OCI-LY3 (cell line): Measurements from ENCODE around the gene B4GALNT3.

ENCODE experiments used
- H2AFZ ChIP-seq: fragments of 200-600, 300-600 bp; shearing (Covaris generic); 2 replicates; pipeline ENCODE4 v1.6.0; 2014; ENCODE audit warnings: antibody characterized with exemption, low read depth, low read length
- H3K27ac ChIP-seq: fragments of 200-600, 300-600 bp; sonication (generic); 2 replicates; pipeline ENCODE4 v1.5.1; 2014; ENCODE audit warnings: mild to moderate bottlenecking, low read length, moderate library complexity, mixed read lengths
- H3K27me3 ChIP-seq: fragments of 200-600, 300-600 bp; sonication (generic); 2 replicates; pipeline ENCODE4 v1.6.1; 2014; ENCODE audit warnings: low read depth, low read length, mixed read lengths
- H3K36me3 ChIP-seq: fragments of 200-600, 300-600 bp; sonication (generic); replicated peaks from 2 replicates; pipeline ENCODE3; 2014; ENCODE audit warnings: low read depth, low read length, mixed read lengths
- H3K4me1 ChIP-seq: fragments of 300-600, 200-600 bp; sonication (generic); 2 replicates; pipeline ENCODE4 v1.6.1; 2014; ENCODE audit warnings: low read length, mixed read lengths
- H3K4me2 ChIP-seq: fragments of 200-600, 300-600 bp; sonication (generic); 2 replicates; pipeline ENCODE4 v1.6.1; 2014; ENCODE audit warnings: low read length, mixed read lengths
- H3K4me3 ChIP-seq: fragments of 300-600, 200-600 bp; sonication (generic); 2 replicates; pipeline ENCODE4 v1.5.1; 2014; ENCODE audit warnings: antibody characterized with exemption, mild to moderate bottlenecking, low read length, moderate library complexity
- H3K79me2 ChIP-seq: fragments of 300-600, 200-600 bp; shearing (Covaris generic); 2 replicates; pipeline ENCODE4 v1.6.1; 2014; ENCODE audit warnings: mild to moderate bottlenecking, low read length, mixed read lengths
- H3K9ac ChIP-seq: fragments of 300-600, 200-600 bp; shearing (Covaris generic); 2 replicates; pipeline ENCODE4 v1.6.0; 2014; ENCODE audit warnings: mild to moderate bottlenecking, low read length, moderate library complexity
- H3K9me3 ChIP-seq: fragments of 200-600, 300-600 bp; shearing (Covaris generic); 2 replicates; pipeline ENCODE4 v1.6.1; 2014; ENCODE audit warnings: low read length, mixed read lengths; ENCODE audit not compliant: insufficient read depth
- H4K20me1 ChIP-seq: fragments of 200-600, 300-600 bp; sonication (generic); 2 replicates; pipeline ENCODE4 v1.6.1; 2016; ENCODE audit warnings: low read length, mixed read lengths; ENCODE audit not compliant: insufficient read depth
- EZH2phosphoT487 ChIP-seq: fragments of 200-600 bp; shearing (Covaris generic); IDR thresholded peaks from 2 replicates; pipeline ENCODE4 v1.6.1; 2018; ENCODE audit warnings: antibody characterized with exemption, mixed run types, low read depth
- TF ChIP-seq, protein P1 (sequence below): fragments of 200-600, 300-600 bp; sonication (generic); IDR thresholded peaks from 2 replicates; pipeline ENCODE4 v1.5.1; 2014; ENCODE audit warnings: antibody characterized with exemption, low read length, low read depth

The B4GALNT3 gene

DNA sequence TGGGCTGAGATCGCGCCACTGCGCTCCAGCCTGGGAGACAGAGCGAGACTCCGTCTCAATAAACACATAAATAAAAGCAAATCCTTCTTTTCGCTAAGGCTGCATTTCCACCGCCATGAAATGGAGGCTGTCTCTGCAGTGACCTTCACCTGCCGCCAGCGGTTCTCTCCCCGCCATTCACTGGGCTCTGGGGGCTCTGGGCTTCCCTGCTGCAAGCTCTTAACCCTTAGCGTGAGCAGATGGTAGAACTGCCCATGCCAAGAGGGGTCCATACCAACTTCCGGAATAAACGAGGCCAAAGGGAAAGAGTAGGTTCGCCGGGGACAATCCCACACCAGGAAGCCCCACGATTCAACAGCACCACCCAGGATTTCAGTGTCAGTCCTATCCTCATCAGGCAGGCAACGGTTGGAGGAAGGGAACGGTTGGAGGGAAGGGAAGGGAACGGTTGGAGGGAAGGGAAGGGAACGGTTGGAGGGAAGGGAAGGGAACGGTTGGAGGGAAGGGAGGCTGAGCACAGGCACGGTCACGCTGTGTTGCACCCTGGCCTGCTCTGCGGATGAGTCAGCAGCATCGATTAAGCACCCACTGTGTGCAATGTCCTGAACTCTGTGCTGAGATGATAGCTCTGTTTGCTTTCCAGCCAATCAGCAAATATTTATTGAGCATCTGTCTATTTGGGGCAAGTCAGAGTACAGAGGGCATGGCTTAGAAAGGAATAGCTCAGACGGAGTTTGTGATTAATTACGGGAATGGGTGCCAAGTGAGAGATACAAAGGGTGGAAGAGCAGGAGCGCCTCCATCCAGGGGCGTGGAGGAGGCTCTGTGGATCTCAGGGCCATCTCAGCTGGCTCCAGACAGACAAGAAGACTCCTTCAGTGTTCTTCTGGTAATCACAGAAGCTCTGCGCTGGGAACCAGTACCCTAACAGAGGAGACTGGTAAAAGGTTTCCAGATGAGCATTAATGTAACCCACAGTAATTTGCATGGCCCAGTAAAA is 125.6 kb downstream of the B4GALNT3 start:
- H2AFZ ChIP-seq, result no peak overlapping the region
- H3K27me3 ChIP-seq, result no peaks in the 10 kb centered on the region
- H3K4me2 ChIP-seq, result no peak overlapping the region
- H3K27ac ChIP-seq, result no peak overlapping the region
- no peaks in the 10 kb centered on the region for H3K9me3 ChIP-seq
- no peaks in the 10 kb centered on the region for H3K36me3 ChIP-seq
- no peaks in the 10 kb centered on the region for H3K79me2 ChIP-seq
- TF ChIP-seq, protein P1, sequence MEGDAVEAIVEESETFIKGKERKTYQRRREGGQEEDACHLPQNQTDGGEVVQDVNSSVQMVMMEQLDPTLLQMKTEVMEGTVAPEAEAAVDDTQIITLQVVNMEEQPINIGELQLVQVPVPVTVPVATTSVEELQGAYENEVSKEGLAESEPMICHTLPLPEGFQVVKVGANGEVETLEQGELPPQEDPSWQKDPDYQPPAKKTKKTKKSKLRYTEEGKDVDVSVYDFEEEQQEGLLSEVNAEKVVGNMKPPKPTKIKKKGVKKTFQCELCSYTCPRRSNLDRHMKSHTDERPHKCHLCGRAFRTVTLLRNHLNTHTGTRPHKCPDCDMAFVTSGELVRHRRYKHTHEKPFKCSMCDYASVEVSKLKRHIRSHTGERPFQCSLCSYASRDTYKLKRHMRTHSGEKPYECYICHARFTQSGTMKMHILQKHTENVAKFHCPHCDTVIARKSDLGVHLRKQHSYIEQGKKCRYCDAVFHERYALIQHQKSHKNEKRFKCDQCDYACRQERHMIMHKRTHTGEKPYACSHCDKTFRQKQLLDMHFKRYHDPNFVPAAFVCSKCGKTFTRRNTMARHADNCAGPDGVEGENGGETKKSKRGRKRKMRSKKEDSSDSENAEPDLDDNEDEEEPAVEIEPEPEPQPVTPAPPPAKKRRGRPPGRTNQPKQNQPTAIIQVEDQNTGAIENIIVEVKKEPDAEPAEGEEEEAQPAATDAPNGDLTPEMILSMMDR, result no peak
- no peak for TF ChIP-seq EZH2phosphoT487
- no peak overlapping the region for H3K4me3 ChIP-seq
- peaks cover 5% of the 10 kb centered on the region; the same call in 1 of the 2 replicates for H3K4me1 ChIP-seq
- no peak overlapping the region for H3K9ac ChIP-seq
- H4K20me1 ChIP-seq, result no peaks in the 10 kb centered on the region

DNA sequence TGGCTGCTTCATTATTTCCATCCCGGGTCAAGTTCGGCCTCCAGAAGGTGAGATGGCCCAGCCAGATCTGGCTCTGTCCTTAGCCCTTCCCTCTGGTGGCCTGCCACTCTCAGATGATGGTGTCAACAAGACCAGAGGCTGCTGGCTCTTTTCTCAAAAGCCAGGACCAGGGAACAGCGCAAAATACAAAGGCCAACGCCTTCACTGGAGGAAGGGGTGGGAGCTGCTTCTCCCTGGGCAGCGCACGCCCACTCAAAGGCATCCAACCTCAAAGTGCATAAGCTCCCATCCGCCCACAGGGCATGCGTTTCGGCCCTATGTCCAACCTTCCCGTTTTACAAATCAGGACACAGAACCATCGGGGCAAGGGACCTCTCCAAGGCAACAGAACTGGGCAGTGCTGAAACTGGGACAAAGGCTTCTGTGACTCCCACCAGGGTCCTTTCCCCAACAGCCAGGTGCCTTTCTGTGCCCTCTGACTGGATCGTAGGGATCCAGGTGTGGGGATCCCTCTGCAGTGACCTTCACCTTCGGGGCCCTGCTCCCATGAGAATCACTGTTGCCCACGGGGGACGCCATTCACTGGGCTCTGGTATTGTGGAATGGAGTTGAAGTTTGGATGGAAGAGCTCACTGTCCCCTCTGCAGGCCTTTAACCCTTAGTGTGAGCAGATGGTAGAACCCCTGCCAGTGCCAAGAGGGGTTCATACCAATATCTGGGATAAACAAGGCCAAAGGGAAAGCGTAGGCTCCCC is 126.8 kb downstream of the B4GALNT3 start:
- no peaks in the 10 kb centered on the region for H3K27me3 ChIP-seq
- no peak overlapping the region for H3K4me2 ChIP-seq
- no peak overlapping the region for H3K4me3 ChIP-seq
- no peak overlapping the region for H2AFZ ChIP-seq
- no peak overlapping the region for H3K9ac ChIP-seq
- no peak overlapping the region for H3K27ac ChIP-seq
- no peaks in the 10 kb centered on the region for H3K9me3 ChIP-seq
- no peaks in the 10 kb centered on the region for H3K36me3 ChIP-seq
- peaks cover 5% of the 10 kb centered on the region; the same call in 1 of the 2 replicates for H3K4me1 ChIP-seq
- no peaks in the 10 kb centered on the region for H4K20me1 ChIP-seq
- TF ChIP-seq EZH2phosphoT487, result no peak
- TF ChIP-seq, protein P1, result no peak
- H3K79me2 ChIP-seq, result no peaks in the 10 kb centered on the region

DNA sequence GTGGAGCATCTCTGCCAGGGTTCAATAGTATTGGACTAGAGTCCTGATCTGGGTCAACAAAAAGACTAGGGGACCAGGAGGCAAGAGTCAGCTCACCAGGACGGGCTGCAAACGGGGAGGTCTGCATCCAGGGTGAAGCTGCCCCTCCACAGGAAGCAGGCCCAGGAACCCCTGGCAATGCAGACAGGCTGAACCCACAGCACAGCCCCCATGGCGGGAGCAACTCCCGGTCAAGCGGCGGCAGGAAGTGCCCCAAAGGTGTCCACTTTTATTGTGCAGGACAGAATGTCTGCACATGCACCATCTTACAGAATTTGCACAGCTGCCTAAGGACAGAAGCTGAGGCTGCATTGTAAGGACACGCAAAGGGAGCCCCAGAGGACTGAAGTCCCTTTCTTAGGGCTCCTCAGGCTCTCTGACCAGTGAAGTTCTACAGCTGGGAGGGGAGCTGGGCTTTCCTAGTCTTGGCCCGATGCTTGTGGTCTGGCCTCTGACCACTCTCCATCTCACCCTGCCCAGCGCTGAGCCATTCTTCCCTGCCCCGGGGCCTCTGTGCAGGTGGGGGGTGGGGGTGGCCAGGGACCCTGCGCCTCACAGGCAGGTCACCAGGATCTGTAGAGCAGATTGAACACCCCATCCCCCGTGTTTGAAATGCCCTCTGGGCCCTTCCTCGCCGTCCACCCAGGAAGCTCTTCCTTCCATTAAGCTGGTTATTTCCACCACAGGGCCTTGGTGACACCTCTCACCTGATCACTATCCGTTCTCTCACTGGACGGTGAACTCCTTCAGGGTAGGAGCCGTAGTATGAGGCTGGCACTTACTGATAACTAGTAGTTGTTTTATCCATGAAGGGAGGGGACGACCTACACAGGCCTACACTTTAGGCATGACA is 127.6 kb downstream of the B4GALNT3 start:
- no peak overlapping the region for H3K4me2 ChIP-seq
- no peak overlapping the region for H3K27ac ChIP-seq
- H3K79me2 ChIP-seq, result no peaks in the 10 kb centered on the region
- no peak overlapping the region for H2AFZ ChIP-seq
- no peak for TF ChIP-seq EZH2phosphoT487
- TF ChIP-seq, protein P1, result no peak
- no peaks in the 10 kb centered on the region for H3K36me3 ChIP-seq
- no peaks in the 10 kb centered on the region for H3K9me3 ChIP-seq
- no peaks in the 10 kb centered on the region for H3K27me3 ChIP-seq
- H3K4me3 ChIP-seq, result no peak overlapping the region
- H3K4me1 ChIP-seq, result peaks cover 5% of the 10 kb centered on the region; the same call in 1 of the 2 replicates
- no peak overlapping the region for H3K9ac ChIP-seq
- H4K20me1 ChIP-seq, result no peaks in the 10 kb centered on the region
